Mesothelial cell of epicardium (in vitro differentiated cells): Measurements from ENCODE around the gene VPS16. TPM values are rescaled to one million over a fixed set of nuclear protein-coding genes. Genes with fewer than 3 reads are reported as not detected.

Source experiments
- DNase-seq, 2 experiments: peaks; one replicate each; pipeline ENCODE4 v3.0.0; 2021; ENCODE audit warnings: low spot score in 2 of 2; ENCODE audit not compliant: unreplicated experiment in 2 of 2
- H3K27ac Mint-ChIP-seq: 2 replicates; pipeline ENCODE4 v1.8.0; 2021; ENCODE audit warnings: mixed read lengths
- H3K27me3 Mint-ChIP-seq: 2 replicates; pipeline ENCODE4 v1.8.0; 2021; ENCODE audit warnings: low read depth, mixed read lengths
- H3K36me3 Mint-ChIP-seq: 2 replicates; pipeline ENCODE4 v1.8.0; 2021; ENCODE audit warnings: mixed read lengths
- H3K4me1 Mint-ChIP-seq: 2 replicates; pipeline ENCODE4 v1.8.0; 2021; ENCODE audit warnings: mixed read lengths
- H3K4me3 Mint-ChIP-seq: 2 replicates; pipeline ENCODE4 v1.8.0; 2021; ENCODE audit warnings: mild to moderate bottlenecking, moderate library complexity, mixed read lengths
- H3K9me3 Mint-ChIP-seq: 2 replicates; pipeline ENCODE4 v1.8.0; 2021; ENCODE audit warnings: mixed read lengths
- CTCF ChIP-seq: fragments of 200-600 bp; sonication (generic); IDR thresholded peaks from one replicate; pipeline ENCODE4 v1.5.0; 2021; ENCODE audit warnings: antibody characterized with exemption; ENCODE audit not compliant: unreplicated experiment
- total RNA-seq: library from RNA; stranded (reverse); gene quantifications from 3 replicates; pipeline ENCODE4 v1.2.1, GENCODE V29; 2021

VPS16 gene
- total RNA-seq, 1 donor from 2014 or later, result 51.6 TPM

- peak overlapping the region; percentile 36 for H3K27ac Mint-ChIP-seq
- no peak for TF ChIP-seq CTCF
- peaks cover 3% of the 10 kb centered on the region for H3K27me3 Mint-ChIP-seq
- H3K36me3 Mint-ChIP-seq, result no peaks in the 10 kb centered on the region
- peaks cover 12% of the 10 kb centered on the region for H3K9me3 Mint-ChIP-seq
- no peak overlapping the region for H3K4me3 Mint-ChIP-seq
- DNase-seq, result no peak
- peaks cover 42% of the 10 kb centered on the region for H3K4me1 Mint-ChIP-seq
These were observed 23.8 kb upstream of the VPS16 start for GRCh38 chr20:2816583-2817340.

DNA sequence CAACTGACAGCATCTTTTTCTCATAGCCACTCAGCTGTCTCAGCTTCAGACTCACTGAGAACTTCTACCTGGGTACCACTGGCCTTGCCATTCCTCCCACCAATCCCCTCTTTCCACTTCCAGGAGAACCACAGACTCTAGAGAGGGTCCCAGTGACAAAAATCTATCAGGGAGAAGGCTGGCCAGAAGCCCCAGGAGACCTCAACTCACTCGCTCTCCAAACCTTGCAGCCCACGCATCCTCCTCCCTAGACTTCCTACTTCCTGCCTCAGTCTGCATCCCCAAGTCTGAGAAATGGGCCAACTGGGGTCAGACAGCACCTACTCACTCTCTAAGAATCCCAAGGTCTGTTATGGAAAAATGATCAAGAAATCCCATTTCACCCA lies 23.2 kb upstream of the VPS16 start:
- no peak overlapping the region for H3K4me3 Mint-ChIP-seq
- peaks cover 46% of the 10 kb centered on the region for H3K4me1 Mint-ChIP-seq
- TF ChIP-seq CTCF, result no peak
- H3K27ac Mint-ChIP-seq, result peak overlapping the region; percentile 30
- DNase-seq, result no peak
- H3K27me3 Mint-ChIP-seq, result peaks cover 3% of the 10 kb centered on the region
- H3K36me3 Mint-ChIP-seq, result no peaks in the 10 kb centered on the region
- peaks cover 7% of the 10 kb centered on the region for H3K9me3 Mint-ChIP-seq

GRCh38 chr20:2817891-2818595 lies 22.5 kb upstream of the VPS16 start:
- H3K27me3 Mint-ChIP-seq, result peaks cover 3% of the 10 kb centered on the region
- H3K4me3 Mint-ChIP-seq, result no peak overlapping the region
- peaks cover 3% of the 10 kb centered on the region for H3K9me3 Mint-ChIP-seq
- no peaks in the 10 kb centered on the region for H3K36me3 Mint-ChIP-seq
- no peak for DNase-seq
- no peak for TF ChIP-seq CTCF
- H3K27ac Mint-ChIP-seq, result peak overlapping the region; percentile 93
- peaks cover 46% of the 10 kb centered on the region for H3K4me1 Mint-ChIP-seq

- Mint-ChIP-seq H3K4me1 (peaks cover 30% of the 10 kb centered on the region), H3K27me3 (peaks cover 3% of the 10 kb centered on the region), H3K9me3 (no peaks in the 10 kb centered on the region), H3K27ac (peak overlapping the region; percentile 99), H3K36me3 (no peaks in the 10 kb centered on the region), H3K4me3 (peak overlapping the region; percentile 56)
- TF ChIP-seq CTCF, result no peak
- peak in 1 of 2 experiments; percentile 59 for DNase-seq
These were observed 20.3 kb upstream of the VPS16 start for GRCh38 chr20:2820084-2820895.

DNA sequence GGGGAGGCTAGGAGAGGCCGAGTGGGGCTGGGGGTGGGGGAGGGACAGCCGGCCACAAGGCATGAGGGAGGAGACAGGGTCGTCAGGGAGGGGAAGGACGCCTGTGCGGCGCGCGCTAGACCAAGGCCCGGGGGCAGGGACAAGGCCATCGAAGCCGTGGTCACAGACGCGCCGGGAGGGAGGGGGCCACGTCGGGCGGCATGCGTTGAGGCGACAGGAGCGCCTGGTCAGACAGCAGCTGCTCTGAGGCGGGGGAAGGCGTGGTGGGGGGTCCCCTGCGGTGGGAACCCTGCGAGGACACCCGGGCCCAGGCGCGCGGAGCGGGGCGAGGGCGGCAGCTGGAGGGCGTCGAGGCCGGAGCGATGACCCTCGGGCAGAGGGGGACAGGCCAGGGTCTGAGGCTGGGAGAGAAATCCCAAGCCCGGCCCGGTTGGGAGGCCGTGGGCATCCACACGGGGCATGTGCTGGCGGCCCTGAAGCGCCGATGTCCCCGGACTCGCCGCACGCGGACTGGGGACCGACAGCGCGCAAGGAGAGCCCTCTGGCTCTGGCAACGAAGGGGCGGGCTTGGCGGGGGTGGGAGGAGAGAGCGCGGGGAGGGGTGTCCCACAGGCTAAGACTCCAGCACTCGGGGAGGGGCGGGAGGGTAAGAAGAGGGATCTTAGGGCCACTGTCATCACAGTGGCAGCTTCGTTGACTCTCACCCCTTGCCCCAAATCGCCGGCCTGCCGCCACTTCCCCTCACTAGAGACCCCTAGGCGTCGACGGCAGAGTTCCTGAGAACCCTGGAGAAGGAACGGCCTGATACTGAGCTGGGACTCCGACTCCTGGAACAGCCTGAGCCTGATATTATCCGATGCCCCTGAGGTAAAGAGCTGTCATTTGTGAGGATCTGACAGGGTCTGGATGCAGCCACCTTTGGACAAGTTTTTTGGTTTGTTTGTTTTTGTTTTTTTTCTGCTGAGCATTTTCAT lies 19.4 kb upstream of the VPS16 start:
- H3K4me1 Mint-ChIP-seq, result peaks cover 30% of the 10 kb centered on the region
- TF ChIP-seq CTCF, result no peak
- H3K4me3 Mint-ChIP-seq, result peak overlapping the region; percentile 59
- peaks cover 3% of the 10 kb centered on the region for H3K27me3 Mint-ChIP-seq
- DNase-seq, result no peak
- H3K27ac Mint-ChIP-seq, result peak overlapping the region; percentile 99
- H3K36me3 Mint-ChIP-seq, result no peaks in the 10 kb centered on the region
- H3K9me3 Mint-ChIP-seq, result no peaks in the 10 kb centered on the region
